ENCODE data around the gene GPC6. TPM values are rescaled to one million over a fixed set of nuclear protein-coding genes. Genes with fewer than 3 reads are reported as not detected.

The GPC6 gene
- total RNA-seq, 1 donor from 2014 or later, result 8.4 TPM

GRCh38 chr13:94109715-94110374 is 883.2 kb downstream of the GPC6 start:
- no peaks in the 10 kb centered on the region for H3K36me3 ChIP-seq
- no peak overlapping the region for H3K27ac ChIP-seq
- no peaks in the 10 kb centered on the region for H3K9me3 ChIP-seq
- DNase-seq (no peak), ATAC-seq (no peak)
- intact Hi-C loops (cut with DNase I), result no loop called here
- no peaks in the 10 kb centered on the region for H3K4me1 ChIP-seq
- H3K4me3 ChIP-seq, result no peak overlapping the region
- TF ChIP-seq CTCF (IDR thresholded peaks at IDR 0.05), result no peak
- H3K27me3 ChIP-seq, result no peaks in the 10 kb centered on the region

- DNase-seq, result no peak
- intact Hi-C loops (cut with DNase I), result no loop called here
- Histone ChIP-seq H3K27ac (no peak overlapping the region), H3K4me3 (no peak overlapping the region), H3K27me3 (no peaks in the 10 kb centered on the region), H3K4me1 (no peaks in the 10 kb centered on the region), H3K9me3 (no peaks in the 10 kb centered on the region), H3K36me3 (no peaks in the 10 kb centered on the region)
- TF ChIP-seq CTCF (IDR thresholded peaks at IDR 0.05), result no peak
- ATAC-seq, result peak; percentile 23
These were observed 885.6 kb downstream of the GPC6 start for GRCh38 chr13:94112227-94112626.

GRCh38 chr13:94112731-94113130 is 886.1 kb downstream of the GPC6 start:
- Histone ChIP-seq H3K4me1 (no peaks in the 10 kb centered on the region), H3K4me3 (no peak overlapping the region), H3K27ac (no peak overlapping the region), H3K36me3 (no peaks in the 10 kb centered on the region), H3K27me3 (no peaks in the 10 kb centered on the region), H3K9me3 (no peaks in the 10 kb centered on the region)
- TF ChIP-seq CTCF (IDR thresholded peaks at IDR 0.05), result no peak
- ATAC-seq (no peak), DNase-seq (no peak)
- intact Hi-C loops (cut with DNase I), result no loop called here

GRCh38 chr13:94113245-94113644 is 886.6 kb downstream of the GPC6 start:
- TF ChIP-seq CTCF (IDR thresholded peaks at IDR 0.05), result no peak
- DNase-seq (no peak), ATAC-seq (no peak)
- no peaks in the 10 kb centered on the region for H3K9me3 ChIP-seq
- no peaks in the 10 kb centered on the region for H3K36me3 ChIP-seq
- no peak overlapping the region for H3K4me3 ChIP-seq
- H3K27ac ChIP-seq, result no peak overlapping the region
- intact Hi-C loops (cut with DNase I), result no loop called here
- H3K4me1 ChIP-seq, result no peaks in the 10 kb centered on the region
- H3K27me3 ChIP-seq, result no peaks in the 10 kb centered on the region

- ATAC-seq, result no peak
- no peak for DNase-seq
- no peak for TF ChIP-seq CTCF (IDR thresholded peaks at IDR 0.05)
- intact Hi-C loops (cut with DNase I), result no loop called here
- H3K27ac ChIP-seq, result no peak overlapping the region
- H3K27me3 ChIP-seq, result no peaks in the 10 kb centered on the region
- no peaks in the 10 kb centered on the region for H3K36me3 ChIP-seq
- no peak overlapping the region for H3K4me3 ChIP-seq
- no peaks in the 10 kb centered on the region for H3K4me1 ChIP-seq
- H3K9me3 ChIP-seq, result no peaks in the 10 kb centered on the region
These were observed 887.6 kb downstream of the GPC6 start for GRCh38 chr13:94114166-94114565.

GRCh38 chr13:94115054-94115453 is 888.4 kb downstream of the GPC6 start:
- Histone ChIP-seq H3K27ac (no peak overlapping the region), H3K36me3 (no peaks in the 10 kb centered on the region), H3K27me3 (no peaks in the 10 kb centered on the region), H3K9me3 (no peaks in the 10 kb centered on the region), H3K4me3 (no peak overlapping the region), H3K4me1 (no peaks in the 10 kb centered on the region)
- no peak for ATAC-seq
- no peak for TF ChIP-seq CTCF (IDR thresholded peaks at IDR 0.05)
- intact Hi-C loops (cut with DNase I), result no loop called here
- DNase-seq, result no peak

All from upper lobe of right lung (tissue), 1 donor.